ENCODE results near the gene VPS8. TPM values are rescaled to one million over a fixed set of nuclear protein-coding genes. Genes with fewer than 3 reads are reported as not detected.

Gene VPS8
- total RNA-seq, 2 donors from 2014 or later = 49.7 to 70.0 TPM

GRCh38 chr3:184918750-184919149 is 106.8 kb downstream of the VPS8 start:
- Histone ChIP-seq H3K27ac (ENCODE audit: low read depth, low read length) (no peak overlapping the region), H3K9me3 (ENCODE audit: control insufficient read depth, low read length) (no peaks in the 10 kb centered on the region), H3K9ac (ENCODE audit: extremely low read depth, low read length, poor library complexity, severe bottlenecking) (no peak overlapping the region), H3K36me3 (ENCODE audit: control insufficient read depth, insufficient read depth, low read length) (peaks cover 30% of the 10 kb centered on the region), H3K27me3 (ENCODE audit: control insufficient read depth, insufficient read depth, low read length, poor library complexity, severe bottlenecking) (no peaks in the 10 kb centered on the region), H3K4me3 (ENCODE audit: low read length) (no peak overlapping the region), H3K4me1 (ENCODE audit: control insufficient read depth, insufficient read depth, low read length) (no peaks in the 10 kb centered on the region)
- no peaks in the 10 kb centered on the region for H3K27me3 Mint-ChIP-seq (ENCODE audit: insufficient read depth)
- TF ChIP-seq CTCF (conservative IDR thresholded peaks at IDR 0.05) = no peak
- H3K4me1 Mint-ChIP-seq = peaks cover 6% of the 10 kb centered on the region
- WGBS, 2 experiments (ENCODE audit: insufficient coverage in 1 of 2, insufficient read length in 1 of 2) = 93% methylated on average over 3 of the region's 3 CpGs; no CpG with 5 or more reads in 1 of the 2 experiments
- H3K36me3 Mint-ChIP-seq (ENCODE audit: low read depth) = peaks cover 37% of the 10 kb centered on the region
- no peak overlapping the region for H3K27ac Mint-ChIP-seq
- H3K4me3 Mint-ChIP-seq = no peak overlapping the region
- no peaks in the 10 kb centered on the region for H3K9me3 Mint-ChIP-seq
- DNase-seq = no peak

DNA sequence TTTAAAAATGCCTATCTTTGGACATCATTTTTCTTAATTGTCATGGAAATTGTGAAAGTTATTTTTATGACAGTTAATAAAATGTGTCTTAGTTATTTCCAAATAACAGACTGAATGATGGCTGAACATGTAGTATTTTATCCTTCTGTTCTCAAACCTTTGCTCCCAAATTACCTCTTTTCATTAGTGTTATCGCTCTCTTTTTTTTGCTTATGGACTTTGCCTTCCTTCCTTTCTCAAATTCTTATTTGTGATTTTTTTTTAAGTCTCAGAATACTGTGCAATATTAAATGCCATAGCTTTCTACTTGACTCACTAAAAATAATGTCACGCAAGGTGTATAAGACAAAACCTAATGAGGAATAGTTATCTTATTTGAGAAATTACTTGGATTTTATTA is 107.7 kb downstream of the VPS8 start:
- Histone ChIP-seq H3K9me3 (ENCODE audit: control insufficient read depth, low read length) (no peaks in the 10 kb centered on the region), H3K4me1 (ENCODE audit: control insufficient read depth, insufficient read depth, low read length) (no peaks in the 10 kb centered on the region), H3K4me3 (ENCODE audit: low read length) (no peak overlapping the region), H3K36me3 (ENCODE audit: control insufficient read depth, insufficient read depth, low read length) (peaks cover 29% of the 10 kb centered on the region), H3K27me3 (ENCODE audit: control insufficient read depth, insufficient read depth, low read length, poor library complexity, severe bottlenecking) (no peaks in the 10 kb centered on the region), H3K27ac (ENCODE audit: low read depth, low read length) (no peak overlapping the region), H3K9ac (ENCODE audit: extremely low read depth, low read length, poor library complexity, severe bottlenecking) (no peak overlapping the region)
- Mint-ChIP-seq H3K9me3 (no peaks in the 10 kb centered on the region), H3K36me3 (ENCODE audit: low read depth) (peaks cover 37% of the 10 kb centered on the region), H3K4me3 (no peak overlapping the region), H3K27me3 (ENCODE audit: insufficient read depth) (no peaks in the 10 kb centered on the region), H3K27ac (no peak overlapping the region), H3K4me1 (peaks cover 6% of the 10 kb centered on the region)
- DNase-seq = no peak
- TF ChIP-seq CTCF (conservative IDR thresholded peaks at IDR 0.05) = no peak
- 100% methylated on average over 1 to 2 of the region's 2 CpGs for WGBS, 2 experiments (ENCODE audit: insufficient coverage in 1 of 2, insufficient read length in 1 of 2)

DNA sequence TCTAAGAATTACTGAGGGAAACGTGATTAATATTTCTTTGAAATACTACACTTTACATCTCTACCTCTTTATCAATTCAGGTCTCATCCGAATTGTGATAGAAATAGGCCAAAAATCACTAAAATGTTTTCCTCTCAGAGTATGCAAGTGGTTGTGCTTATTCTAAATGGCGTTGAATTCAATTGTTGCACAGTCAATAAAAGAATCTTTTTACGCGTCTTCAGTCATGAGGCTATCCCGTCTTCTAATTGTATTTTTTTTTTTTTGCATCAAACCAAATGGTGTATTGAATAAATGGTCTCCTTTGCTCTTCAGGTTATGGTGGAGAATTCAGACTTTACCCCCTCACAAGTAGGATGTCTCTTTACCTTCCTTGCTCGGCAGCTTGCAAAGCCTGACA is 112.6 kb downstream of the VPS8 start:
- Histone ChIP-seq H3K9me3 (ENCODE audit: control insufficient read depth, low read length) (no peaks in the 10 kb centered on the region), H3K27me3 (ENCODE audit: control insufficient read depth, insufficient read depth, low read length, poor library complexity, severe bottlenecking) (no peaks in the 10 kb centered on the region), H3K9ac (ENCODE audit: extremely low read depth, low read length, poor library complexity, severe bottlenecking) (no peak overlapping the region), H3K27ac (ENCODE audit: low read depth, low read length) (no peak overlapping the region), H3K36me3 (ENCODE audit: control insufficient read depth, insufficient read depth, low read length) (peaks cover 37% of the 10 kb centered on the region), H3K4me1 (ENCODE audit: control insufficient read depth, insufficient read depth, low read length) (no peaks in the 10 kb centered on the region), H3K4me3 (ENCODE audit: low read length) (no peak overlapping the region)
- no peak for DNase-seq
- no peaks in the 10 kb centered on the region for H3K27me3 Mint-ChIP-seq (ENCODE audit: insufficient read depth)
- peaks cover 19% of the 10 kb centered on the region for H3K36me3 Mint-ChIP-seq (ENCODE audit: low read depth)
- H3K4me3 Mint-ChIP-seq = no peak overlapping the region
- H3K27ac Mint-ChIP-seq = no peak overlapping the region
- no peak for TF ChIP-seq CTCF (conservative IDR thresholded peaks at IDR 0.05)
- WGBS, 2 experiments (ENCODE audit: insufficient coverage in 1 of 2, insufficient read length in 1 of 2) = 94 to 97% methylated on average over 7 of the region's 7 CpGs
- peaks cover 6% of the 10 kb centered on the region for H3K4me1 Mint-ChIP-seq
- H3K9me3 Mint-ChIP-seq = no peaks in the 10 kb centered on the region
